Subcutaneous adipose tissue (tissue), 4 donors: ENCODE results near the gene NFE2L3. TPM values are rescaled to one million over a fixed set of nuclear protein-coding genes. Genes with fewer than 3 reads are reported as not detected.

Source experiments
- CTCF ChIP-seq: fragments of 450-650 bp; IDR thresholded peaks from one replicate; pipeline ENCODE4 v1.5.1; 2016; ENCODE audit warnings: low read depth, mild to moderate bottlenecking, control low read depth, antibody characterized with exemption, moderate library complexity
- total RNA-seq, 4 donors: library from RNA; depleted of rRNA; stranded (reverse); fragments of >200 nt; gene quantifications; one replicate each; pipeline ENCODE4 v1.1.0, GENCODE V29; 2016

The NFE2L3 gene
- total RNA-seq, 4 donors from 2014 or later = 6.6 to 11.1 (median 8.6) TPM

DNA sequence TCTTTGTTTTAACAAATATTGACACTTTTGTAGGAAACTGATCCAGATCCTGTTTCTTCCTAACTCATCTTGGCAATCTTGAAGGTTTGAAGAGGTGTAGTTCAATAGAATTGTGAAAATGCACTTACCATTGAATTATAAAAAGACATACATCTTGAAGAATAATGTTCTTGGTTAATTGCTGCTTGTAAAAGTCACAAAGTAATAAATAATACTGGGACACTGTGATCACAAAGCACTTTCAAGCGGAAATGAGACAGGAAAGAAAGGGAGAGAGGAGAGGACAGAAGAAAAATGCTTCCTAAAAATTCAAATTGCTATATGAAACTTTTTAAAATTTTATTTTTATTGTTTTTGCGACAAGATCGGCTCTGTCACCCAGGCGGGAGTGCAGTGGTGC lies 15.2 kb upstream of the NFE2L3 start:
- TF ChIP-seq CTCF = no peak

DNA sequence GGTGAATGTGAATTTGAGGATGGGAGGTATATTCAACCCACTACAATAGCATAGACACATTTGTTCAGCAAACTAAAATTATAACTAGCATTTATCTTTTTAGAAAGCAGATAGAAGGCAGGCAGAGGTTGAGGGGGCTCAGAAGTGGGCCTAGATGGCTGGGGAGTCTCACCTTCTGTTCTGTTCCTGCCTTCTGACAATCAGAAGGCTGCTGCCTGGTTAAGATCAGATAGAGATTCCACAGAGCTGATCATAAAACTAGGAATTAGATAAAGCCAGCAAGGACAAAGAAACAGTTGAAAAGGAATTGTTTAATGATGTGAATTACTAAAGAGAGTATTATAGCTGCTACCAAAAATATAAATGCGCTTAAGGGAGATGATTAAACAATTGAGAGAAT lies 11.6 kb upstream of the NFE2L3 start:
- no peak for TF ChIP-seq CTCF

GRCh38 chr7:26141077-26141476 lies 10.9 kb upstream of the NFE2L3 start:
- no peak for TF ChIP-seq CTCF

- TF ChIP-seq CTCF = no peak
These were observed 8.5 kb upstream of the NFE2L3 start for GRCh38 chr7:26143298-26144048.

DNA sequence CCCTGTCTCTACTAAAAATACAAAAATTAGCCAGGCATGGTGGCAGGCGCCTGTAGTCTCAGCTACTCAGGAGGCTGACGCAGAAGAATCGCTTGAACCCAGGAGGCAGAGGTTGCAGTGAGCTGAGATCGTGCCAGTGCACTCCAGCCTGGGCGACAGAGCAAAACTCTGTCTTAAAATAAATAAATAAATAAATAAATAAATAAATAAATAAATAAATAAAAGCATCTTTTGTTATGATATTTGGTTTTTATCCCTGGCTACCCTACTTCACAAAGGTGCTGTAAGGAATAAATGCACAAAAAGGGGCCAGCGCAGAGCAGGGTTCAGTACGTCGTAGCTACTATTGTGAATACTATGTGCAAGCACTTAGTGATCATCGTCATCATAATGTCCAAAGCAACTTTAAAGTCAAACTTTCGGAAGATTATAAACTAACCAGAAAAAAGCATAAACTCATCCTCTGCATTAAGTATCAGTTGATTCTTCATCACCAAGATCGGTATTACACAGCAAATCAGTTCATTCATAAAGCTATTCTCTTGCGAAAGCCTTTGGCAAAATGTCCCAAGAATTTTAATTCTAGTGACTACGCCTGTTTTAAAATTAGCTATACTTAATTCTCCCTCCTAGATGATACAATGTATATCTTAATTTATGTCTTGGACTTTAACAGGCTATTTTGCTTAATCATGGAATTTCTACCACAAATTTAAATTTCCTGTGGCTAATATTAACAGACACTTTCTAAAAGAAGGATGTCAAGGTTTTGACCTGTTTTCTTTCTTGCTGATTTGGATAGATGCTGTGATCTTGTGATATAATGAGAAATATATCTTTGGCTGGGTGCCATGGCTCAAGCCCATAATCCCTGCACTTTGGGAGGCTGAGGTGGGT lies 7.6 kb upstream of the NFE2L3 start:
- TF ChIP-seq CTCF = no peak

- TF ChIP-seq CTCF = no peak
These were observed 6.8 kb upstream of the NFE2L3 start for GRCh38 chr7:26145238-26145637.

DNA sequence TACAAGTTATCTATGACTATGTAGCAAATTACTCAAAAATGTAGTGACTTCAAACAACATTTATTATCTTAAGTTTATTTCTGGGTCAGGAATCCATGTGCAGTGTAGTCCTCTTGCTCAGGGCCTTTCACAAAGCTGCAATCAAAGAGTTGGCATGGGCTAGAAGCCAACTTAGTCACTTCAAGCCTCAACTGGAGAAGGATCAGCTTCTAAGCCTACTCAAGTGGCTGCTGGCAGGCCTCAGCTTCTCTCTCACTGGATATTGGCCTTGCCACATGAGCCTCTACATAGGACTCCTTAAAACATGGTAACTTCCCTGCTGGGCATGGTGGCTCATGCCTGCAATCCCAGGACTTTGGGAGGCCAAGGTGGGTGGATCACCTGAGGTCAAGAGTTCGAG lies 5.0 kb upstream of the NFE2L3 start:
- no peak for TF ChIP-seq CTCF
